HG02938 (cell line): ENCODE results near the gene CLEC18A.
"Not testable (repeated sequence)": the region's sequence is repeated elsewhere in the genome, so short reads cannot be mapped to it uniquely, and the experiment has no call there.

Experiments used
- ATAC-seq: cut with Tn5 transposase; IDR thresholded peaks from one replicate; pipeline ENCODE4 v1.9.1; 2021; ENCODE audit warnings: mild to moderate bottlenecking, moderate library complexity; ENCODE audit not compliant: unreplicated experiment

CLEC18A gene

DNA sequence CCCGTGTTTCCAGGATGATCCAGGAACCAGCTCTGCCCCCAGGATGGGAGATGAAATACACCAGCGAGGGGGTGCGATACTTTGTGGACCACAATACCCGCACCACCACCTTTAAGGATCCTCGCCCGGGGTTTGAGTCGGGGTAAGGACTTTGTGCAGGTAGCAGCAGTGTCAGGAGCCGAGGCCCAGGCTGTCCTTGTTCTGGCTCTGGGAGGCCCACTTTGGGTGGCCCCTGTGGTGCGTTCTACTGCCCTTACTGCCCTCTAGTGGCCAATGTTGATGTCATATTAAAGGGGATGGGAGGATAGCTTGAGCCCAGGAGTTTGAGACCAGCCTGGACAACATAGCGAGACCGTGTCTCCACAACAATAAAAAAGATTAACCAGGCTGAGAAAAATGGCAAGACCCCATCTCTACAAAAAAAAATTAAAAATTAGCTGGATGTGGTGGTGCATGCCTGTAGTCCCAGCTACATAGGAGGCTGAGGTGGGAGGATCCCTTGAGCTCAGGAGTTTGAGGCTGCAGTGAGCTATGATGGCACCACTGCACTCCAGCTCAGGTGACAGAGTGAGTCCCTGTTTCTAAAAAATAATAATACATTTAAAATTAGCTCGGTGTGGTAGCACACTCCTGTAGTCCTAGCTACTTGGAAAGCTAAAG, 20.9 kb upstream of the CLEC18A start:
- no peak for ATAC-seq

DNA sequence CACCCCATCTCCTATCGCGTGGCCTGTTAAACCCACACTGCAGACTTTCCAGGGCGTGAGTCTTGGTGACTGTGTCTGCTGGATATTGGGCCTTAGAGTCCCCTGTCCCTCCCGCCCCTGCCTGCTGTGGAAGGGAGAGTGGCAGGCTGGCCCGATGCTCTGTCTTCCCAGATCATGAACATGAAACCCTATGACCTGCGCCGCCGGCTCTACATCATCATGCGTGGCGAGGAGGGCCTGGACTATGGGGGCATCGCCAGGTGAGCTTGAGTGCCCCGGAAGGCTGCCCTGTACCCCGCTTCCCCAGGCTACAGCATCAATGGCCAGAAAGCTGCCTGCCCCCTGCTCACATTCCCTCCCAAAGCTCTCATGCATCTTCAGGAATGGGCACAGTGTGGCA, 19.5 kb upstream of the CLEC18A start:
- ATAC-seq = no peak

DNA sequence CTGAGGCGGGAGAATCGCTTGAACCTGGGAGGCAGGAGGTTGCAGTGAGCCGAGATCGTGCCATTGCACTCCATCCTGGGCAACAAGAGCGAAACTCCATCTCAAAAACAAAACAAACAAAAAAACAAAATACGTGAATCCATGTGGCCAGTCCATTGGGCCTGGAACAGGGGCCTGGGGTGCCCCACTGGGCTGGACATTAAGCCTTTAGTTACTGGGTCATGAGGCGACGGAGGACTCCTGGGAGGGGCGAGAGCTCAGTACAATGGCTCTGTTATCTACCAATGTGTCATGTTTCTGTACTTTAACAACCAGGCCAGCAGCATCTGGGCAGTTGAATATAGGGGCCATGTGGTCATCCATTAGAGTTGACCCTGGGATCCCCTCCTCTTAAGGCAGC, 18.9 kb upstream of the CLEC18A start:
- ATAC-seq = no peak

DNA sequence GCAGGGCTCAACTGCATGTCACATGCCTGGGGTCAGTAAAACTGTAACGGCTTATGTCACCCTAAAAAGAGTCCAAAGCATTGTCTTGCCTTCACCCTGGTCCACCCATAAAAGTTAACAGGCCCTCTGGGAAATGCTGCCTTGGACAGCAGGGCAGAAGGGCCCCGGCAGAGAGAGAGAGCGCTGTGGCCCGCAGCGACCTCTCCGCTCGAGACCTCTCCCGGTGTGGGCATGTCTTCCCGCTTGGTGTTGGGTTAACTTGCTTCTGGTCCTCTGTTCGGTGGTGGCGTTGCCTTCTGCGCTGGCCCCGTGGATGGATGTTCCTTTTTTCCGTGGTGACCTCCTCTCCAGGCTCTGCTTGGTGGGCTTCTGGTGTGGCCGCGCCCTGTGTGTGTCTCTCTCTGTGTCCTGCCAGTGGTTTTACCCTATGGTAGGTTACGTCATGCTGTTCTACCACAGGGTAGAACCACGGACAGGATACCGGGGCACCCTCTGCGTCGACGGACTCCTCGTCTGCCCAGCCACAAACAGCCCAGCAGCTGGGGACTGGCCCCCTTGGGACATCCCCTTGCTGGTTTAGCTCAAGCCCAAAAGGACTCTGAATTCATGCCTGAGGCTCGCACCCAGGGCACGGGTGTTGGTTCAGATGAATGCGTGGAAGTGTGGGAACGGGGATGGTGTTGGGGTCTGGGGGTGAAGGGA, 18.3 kb upstream of the CLEC18A start:
- ATAC-seq = no peak

DNA sequence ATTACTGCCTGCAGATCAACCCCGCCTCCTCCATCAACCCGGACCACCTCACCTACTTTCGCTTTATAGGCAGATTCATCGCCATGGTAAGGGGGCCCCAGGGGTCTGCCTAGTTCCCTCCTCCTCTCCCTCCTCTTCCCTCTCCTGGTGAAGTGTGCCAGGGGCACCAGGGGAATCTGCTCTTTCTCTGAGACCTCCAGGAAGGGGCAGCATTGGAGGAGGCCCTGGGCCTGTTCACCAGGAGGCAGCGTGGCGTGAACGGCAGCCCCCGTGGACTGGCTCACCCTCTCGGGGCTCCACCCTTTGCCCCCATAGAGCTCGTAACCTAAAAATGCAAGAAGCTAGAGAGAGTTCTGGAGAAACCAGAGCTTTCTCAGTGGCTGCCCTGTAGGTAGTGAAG, 17.1 kb upstream of the CLEC18A start:
- no peak for ATAC-seq

DNA sequence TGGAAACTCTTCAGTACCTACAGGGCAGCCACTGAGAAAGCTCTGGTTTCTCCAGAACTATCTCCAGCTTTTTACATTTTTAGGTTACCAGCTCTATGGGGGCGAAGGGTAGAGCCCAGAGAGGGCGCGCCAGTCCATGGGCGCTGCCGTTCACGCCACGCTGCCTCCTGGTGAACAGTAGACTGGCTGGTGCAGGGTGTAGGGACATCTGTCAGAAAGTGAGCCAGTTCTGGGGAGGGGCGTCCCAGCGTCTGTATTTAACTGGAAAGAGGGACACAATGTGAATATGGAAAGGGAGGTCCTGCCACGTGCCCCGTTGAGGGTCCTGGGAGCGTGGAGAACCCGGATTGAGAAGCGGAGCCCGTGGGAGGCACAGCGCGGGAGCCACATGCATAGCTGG, 16.4 kb upstream of the CLEC18A start:
- ATAC-seq = no peak

DNA sequence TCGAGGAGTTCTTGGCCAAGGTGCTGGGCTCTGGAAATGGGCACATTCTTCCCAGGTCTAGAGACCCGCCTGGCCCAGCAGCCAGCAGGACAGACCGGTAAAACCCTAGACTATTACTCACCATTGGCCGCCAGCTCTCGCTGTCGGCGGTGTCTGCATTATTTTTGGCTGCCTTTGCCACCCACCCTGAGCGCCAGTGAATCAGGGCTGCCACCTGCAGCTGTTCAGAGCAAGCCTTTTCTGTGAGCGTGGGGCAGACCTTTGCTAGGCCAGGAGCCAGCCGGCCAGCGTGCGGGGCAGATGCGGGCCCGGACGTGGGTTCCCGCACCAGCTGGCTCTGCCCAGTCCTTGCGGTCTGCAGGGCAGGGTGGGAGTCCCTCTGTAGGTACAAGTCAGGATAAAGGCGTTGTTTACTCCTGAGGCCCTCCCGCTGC, 15.8 kb upstream of the CLEC18A start:
- no peak for ATAC-seq

DNA sequence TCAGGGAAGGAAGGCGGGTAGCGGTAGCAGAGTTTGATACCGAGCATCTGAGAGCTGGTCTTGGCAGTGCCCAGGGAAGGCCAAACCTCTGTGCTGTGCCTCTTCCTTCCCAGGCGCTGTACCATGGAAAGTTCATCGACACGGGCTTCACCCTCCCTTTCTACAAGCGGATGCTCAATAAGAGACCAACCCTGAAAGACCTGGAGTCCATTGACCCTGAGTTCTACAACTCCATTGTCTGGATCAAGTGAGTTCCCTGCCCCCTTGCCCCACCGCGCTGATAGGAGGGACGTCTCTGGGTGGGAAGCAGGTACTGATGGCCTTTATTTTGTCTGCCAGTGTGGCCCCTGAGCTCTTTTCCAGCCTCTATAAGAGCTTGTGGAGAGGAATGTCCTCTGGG, 15.4 kb upstream of the CLEC18A start:
- ATAC-seq = no peak

DNA sequence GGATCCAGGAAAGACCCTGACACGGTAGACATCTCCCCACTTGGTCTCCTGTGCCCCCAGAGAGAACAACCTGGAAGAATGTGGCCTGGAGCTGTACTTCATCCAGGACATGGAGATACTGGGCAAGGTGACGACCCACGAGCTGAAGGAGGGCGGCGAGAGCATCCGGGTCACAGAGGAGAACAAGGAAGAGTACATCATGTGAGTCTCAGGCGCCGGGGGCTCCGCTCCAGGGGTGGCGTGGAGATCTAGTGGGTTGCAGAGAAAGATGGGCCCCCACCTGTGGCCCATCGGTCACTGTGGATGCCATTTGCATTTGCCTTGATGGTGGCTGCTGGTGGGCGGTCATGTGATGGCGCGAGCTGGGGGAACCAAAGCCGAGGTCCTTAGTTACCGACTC, 14.9 kb upstream of the CLEC18A start:
- ATAC-seq = no peak

DNA sequence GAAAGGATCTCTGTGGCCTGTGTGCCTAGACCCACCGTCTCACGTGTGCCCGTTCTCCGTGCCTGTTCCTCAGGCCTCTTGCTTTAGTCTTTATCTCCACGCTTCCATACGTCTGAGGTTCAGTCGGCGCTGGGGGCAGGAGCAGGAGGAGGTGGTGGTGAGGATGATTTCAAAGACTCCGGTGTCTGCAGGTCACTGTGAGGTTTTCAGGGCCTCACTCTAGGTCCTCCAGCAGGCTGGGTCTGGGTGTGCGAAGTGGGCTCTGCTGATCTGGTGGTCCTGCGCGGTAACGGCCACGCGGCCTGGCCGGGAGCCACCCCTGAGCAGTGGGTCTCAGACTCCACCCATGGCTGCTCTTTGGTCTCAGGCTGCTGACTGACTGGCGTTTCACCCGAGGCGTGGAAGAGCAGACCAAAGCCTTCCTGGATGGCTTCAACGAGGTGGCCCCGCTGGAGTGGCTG, 14.4 kb upstream of the CLEC18A start:
- no peak for ATAC-seq

DNA sequence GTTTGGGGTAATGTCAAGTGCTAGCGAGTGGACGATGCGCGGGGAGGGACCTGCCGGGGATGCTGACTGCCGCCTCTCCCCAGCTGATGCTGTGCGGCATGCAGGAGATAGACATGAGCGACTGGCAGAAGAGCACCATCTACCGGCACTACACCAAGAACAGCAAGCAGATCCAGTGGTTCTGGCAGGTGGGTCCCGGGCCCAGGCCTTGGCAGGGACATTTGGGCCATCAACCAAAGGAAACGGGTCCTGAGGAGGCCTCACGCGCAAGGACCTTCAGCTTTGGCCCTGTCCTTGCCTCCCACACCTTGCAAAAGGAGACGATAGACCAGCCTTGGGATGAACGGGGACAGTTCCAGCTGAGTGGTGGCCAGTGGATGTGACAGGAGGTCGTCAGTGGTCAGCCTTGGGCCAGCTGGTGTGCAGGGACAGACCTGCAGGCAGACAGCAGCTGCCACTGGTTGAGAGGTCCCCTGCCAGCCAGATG, 13.6 kb upstream of the CLEC18A start:
- ATAC-seq = no peak

DNA sequence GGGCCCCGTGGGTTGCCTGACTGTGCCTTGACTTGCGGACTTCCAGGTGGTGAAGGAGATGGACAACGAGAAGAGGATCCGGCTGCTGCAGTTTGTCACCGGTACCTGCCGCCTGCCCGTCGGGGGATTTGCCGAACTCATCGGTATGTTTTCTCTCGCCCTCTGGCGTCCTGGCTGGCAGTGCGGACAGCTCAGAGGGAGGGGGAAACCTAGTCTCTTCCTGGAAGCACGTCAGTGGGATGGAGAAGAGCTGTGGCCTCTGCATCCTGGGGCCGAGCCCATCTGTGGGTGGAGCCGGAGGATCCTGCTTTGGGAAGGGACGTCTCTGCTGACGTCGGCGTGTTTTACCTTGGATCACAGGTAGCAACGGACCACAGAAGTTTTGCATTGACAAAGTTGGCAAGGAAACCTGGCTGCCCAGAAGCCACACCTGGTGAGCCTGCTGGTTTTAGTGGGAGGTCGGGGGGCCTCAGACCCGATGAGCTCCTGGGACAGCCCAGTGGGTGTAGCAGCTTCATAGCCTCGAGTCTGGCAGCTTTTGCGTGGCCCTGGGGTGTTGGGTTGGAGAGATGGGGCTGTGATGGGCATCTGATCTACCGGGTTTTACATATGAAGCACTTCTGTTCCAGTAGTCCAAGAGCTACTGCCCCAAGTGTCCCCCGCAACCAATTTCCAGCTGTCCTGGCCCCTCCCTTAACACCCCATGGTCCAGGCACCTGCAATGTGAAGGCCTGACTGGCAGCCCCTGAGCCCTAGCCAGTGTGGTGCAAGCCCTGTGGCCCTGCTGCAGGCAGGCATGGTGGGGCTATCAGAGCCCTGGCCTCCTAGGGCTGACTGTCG, 11.9 kb upstream of the CLEC18A start:
- no peak for ATAC-seq

DNA sequence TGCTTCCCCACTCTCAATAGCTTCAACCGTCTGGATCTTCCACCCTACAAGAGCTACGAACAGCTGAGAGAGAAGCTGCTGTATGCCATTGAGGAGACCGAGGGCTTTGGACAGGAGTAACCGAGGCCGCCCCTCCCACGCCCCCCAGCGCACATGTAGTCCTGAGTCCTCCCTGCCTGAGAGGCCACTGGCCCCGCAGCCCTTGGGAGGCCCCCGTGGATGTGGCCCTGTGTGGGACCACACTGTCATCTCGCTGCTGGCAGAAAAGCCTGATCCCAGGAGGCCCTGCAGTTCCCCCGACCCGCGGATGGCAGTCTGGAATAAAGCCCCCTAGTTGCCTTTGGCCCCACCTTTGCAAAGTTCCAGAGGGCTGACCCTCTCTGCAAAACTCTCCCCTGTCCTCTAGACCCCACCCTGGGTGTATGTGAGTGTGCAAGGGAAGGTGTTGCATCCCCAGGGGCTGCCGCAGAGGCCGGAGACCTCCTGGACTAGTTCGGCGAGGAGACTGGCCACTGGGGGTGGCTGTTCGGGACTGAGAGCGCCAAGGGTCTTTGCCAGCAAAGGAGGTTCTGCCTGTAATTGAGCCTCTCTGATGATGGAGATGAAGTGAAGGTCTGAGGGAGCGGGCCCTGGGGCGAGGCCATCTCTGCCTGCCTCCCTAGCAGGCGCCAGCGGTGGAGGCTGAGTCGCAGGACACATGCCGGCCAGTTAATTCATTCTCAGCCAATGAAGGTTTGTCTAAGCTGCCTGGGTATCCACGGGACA, 11.1 kb upstream of the CLEC18A start:
- no peak for ATAC-seq

DNA sequence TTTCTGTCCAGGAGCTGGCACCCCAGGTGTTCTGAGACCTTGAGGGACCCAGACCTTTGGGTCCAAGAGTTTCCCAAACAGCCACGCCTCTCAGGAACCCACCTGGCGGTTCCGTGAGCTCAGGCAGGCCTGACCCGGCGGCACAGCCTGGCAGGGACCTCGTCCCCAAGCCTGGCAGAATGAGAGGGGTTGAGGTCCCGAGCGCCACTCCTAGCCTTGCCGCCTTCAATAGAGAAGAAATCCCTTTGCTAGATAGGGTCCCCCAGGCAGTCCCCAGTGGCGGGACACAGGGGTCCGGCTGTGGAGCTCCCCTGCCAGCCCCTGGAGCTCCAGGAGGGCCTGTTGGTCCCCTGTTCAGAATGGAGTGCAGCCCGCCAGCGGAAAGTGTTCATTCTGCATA, 10.5 kb upstream of the CLEC18A start:
- no peak for ATAC-seq

DNA sequence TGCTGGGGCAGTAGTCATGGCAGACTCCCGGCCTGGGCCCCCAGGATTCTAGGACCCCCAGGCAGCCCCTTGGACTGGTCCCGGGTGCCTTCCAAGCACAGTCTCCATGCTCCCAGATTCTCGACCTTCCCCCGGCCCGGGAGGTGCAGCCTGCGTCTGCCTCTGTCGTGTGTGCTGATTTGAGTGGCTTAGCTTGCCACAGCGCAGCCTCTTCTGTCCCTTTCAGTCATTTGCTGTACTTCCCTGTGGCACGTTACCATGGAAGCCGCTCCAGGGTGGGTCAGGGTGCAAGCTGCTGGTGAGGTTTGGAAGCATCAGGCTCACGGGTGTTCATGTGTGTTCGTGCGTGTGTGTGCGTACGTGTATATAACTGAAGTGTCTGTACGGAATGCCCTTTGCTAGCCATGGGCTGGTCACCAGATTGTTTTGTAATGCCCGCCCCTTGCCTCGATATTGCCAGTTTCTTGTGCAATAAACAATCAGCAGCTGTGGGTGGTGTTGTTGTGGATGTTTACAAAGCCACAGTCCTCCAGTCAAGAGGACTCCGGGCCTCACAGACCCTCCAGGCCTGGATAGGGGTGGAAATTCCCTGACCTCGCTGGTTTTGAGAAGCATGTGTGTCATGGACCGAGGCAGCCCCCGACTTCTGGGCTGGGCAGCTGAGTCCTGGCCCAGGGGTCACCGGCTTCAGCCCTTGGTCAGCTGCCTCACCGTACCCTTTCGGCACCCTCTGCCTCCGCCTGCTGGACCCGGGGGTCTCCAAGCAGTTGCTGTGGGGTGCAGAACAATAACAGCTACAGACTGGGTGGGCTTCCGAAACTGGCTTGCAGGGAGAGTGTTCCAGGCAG, 9.7 kb upstream of the CLEC18A start:
- ATAC-seq = no peak

DNA sequence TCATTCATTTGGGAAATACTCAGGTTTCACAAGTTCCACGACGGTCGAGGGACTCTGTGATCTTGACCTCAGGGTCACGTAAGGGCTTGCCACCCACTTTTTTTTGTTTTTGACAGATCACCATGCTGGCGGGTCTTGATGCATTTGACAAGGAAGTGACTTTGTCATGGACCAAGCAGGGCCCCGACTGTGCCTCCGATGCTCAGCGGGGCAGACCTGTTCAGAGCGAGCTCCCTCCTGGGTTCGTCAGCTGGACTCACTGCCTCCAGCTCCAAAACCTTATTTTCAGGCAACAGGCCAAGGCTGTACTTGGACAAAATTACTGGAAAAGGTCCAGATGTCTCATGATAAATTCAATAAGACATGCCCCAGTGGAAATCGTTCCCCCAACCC, 9.0 kb upstream of the CLEC18A start:
- ATAC-seq = no peak

DNA sequence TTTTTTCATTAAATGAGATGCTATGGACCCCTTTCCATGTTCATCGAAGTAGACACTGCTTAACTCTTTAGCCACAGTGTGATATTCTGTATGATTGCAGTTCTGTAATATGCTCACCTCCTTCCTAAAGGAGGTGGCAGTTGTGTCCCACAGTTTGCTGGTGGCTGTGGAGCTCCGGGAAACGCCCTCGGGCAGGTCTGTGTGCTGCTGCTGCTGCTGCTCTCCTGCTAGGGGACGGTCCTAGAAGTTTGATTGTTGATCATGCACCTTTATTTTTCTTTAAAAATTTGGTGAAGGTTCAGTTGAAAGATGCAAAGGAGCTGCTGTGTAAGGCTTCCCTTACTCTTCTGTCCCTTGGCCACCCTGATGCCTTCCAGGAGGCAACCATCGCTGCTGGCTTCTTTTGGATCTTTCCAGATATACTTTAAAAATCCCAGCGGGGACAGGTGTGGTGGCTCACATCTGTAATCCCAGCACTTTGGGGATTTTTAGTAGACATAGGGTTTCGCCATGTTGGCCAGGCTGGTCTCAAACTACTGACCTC, 8.4 kb upstream of the CLEC18A start:
- ATAC-seq = no peak

DNA sequence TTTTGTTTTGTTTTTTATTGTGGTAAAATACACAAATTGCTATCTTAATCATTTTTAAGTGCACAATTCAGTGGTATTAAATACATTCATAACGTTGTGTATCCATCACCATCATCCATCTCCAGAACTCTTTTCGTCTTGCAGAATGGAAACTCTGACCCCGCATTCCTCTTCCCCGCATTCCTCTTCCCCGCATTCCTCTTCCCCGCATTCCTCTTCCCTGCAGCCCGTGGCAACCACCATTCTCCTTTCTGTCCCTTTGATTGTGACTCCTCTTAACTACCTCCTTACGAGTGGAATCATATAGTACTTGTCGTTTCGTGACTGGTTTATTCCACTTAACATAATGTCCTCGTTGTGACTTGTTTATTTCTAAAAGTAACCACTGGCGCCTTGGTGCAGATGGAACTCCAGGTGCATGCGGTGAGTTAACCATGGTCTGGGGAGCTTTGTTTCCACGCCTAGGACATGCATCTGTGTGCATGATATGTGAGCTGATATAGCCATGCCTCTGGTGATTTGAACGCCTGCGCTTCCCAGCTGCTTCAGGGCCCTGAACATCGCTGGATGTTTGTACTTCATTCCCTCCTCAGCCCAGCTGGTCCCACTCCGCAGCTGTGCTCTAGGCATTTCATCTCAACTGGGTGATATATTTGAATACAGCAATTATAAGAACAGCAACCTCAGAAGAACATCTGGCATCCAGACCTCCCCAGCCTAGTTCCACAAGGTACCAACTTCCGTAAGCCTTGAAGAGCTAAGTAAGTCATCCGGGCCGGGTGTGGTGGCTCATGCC, 7.7 kb upstream of the CLEC18A start:
- ATAC-seq = not testable (repeated sequence)

DNA sequence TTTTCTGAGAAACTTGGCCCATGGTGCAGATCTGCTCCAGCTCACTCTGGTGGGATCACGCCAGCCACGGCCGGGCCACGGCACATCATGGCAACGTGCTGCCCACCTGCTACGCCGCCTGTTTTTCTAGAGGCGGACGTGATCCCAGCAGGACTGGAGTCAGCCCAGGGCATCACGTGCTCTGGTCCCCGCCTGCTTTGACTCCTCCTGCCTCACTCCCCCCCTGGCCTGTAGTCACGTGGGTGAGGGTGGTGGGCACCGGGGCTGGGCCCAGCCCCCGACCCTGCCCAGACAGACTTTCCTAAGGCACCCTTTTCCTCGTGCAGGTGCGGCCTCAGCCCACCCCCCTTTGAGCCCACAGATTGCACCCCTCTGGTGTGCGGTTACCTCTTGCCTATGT, 723 bp upstream of the CLEC18A start:
- not testable (repeated sequence) for ATAC-seq
